Activated naive CD4-positive, alpha-beta T cell (primary cell): ENCODE data around the gene MDH1B.

Source experiments
- DNase-seq, 4 experiments: peaks; one replicate each; lab custom pipeline; 2025; lab: John Stamatoyannopoulos, UW

Gene MDH1B

DNA sequence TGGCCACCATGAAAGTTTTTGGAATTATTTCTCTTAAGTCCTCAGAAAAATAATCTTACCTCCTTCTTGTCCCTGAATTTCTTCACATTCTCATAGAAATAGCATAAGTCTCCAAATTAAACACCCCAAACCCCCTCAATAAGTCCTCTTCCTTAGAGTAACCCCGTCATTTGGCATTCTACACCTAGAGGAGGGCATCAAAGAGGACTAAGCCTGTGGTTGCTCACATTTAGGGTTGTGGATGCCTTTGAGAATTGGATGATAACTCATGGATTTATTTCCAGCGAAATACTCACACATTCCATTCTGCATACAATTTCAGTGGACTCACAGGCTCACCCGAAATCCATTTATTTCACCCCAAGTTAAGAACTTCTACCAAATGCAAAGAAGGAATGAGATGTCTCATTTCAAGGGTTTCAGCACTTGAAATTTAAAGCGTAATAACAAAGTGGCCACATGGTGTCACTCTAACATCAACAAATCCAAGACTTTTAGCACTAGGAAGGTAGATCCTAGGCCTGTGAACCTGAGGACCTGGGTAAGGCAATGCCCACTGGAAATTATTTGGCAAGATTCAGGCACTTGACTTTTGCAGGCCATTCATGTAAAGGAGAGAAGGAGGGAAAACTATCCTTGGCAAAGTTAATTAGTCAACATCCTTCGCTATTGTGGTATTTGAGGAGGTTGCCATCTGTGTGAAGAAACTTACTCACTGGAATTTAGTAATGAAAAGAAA, 71.6 kb downstream of the MDH1B start:
- DNase-seq = no peak

GRCh38 chr2:206692971-206693370, 72.2 kb downstream of the MDH1B start:
- no peak for DNase-seq

GRCh38 chr2:206688990-206689389, 76.1 kb downstream of the MDH1B start:
- no peak for DNase-seq

- no peak for DNase-seq
These were observed 76.7 kb downstream of the MDH1B start for GRCh38 chr2:206688453-206688852.
